Hematopoietic multipotent progenitor cell treated with erythropoietin and hydrocortisone succinate and interleukin-3 and kit ligand, for 15 days (in vitro differentiated cells): Measurements from ENCODE around the gene TMTC4.
"Not testable (repeated sequence)": the region's sequence is repeated elsewhere in the genome, so short reads cannot be mapped to it uniquely, and the experiment has no call there.

Source experiments
- DNase-seq: peaks from one replicate; pipeline ENCODE4 v3.0.0-alpha.2; 2015; ENCODE audit warnings: low spot score

Gene TMTC4

GRCh38 chr13:100674572-100674871, at the start of gene TMTC4:
Gene TMTC4, minus strand, starts transcription at chr13:100674795. Its CDS starts 4,433 bp downstream, at chr13:100670362.
- DNase-seq: no peak

- DNase-seq: no peak
These were observed 47.9 kb upstream of the TMTC4 start for GRCh38 chr13:100722517-100722916.

GRCh38 chr13:100721885-100722512, 47.4 kb upstream of the TMTC4 start:
- peak; percentile 39 for DNase-seq

GRCh38 chr13:100715604-100716003, 41.0 kb upstream of the TMTC4 start:
- DNase-seq: no peak

DNA sequence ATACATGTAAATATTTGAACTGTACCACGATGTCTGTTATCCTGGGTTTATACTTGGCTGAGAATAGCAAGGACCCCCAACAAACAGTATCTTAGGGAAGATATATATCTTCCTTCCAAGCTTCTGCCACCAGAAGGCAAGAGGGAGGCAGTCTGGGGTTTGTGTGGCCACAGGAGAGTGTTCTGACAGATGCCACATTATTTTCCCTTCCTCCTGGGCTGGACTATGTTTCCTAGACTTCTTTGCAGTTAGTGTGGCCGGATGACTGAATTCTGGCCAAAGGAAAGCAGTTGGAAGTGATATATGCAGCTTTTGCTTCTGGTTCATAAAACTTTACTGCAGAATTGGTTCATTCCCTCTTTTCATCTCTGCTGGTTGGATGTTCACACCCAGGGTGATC, 39.9 kb upstream of the TMTC4 start:
- no peak for DNase-seq

GRCh38 chr13:100710176-100710575, 35.6 kb upstream of the TMTC4 start:
- no peak for DNase-seq

- DNase-seq: no peak
These were observed 33.5 kb upstream of the TMTC4 start for GRCh38 chr13:100707818-100708740.

- not testable (repeated sequence) for DNase-seq
These were observed 23.7 kb upstream of the TMTC4 start for GRCh38 chr13:100698331-100698730.

GRCh38 chr13:100695509-100695773, 20.8 kb upstream of the TMTC4 start:
- DNase-seq: no peak

DNA sequence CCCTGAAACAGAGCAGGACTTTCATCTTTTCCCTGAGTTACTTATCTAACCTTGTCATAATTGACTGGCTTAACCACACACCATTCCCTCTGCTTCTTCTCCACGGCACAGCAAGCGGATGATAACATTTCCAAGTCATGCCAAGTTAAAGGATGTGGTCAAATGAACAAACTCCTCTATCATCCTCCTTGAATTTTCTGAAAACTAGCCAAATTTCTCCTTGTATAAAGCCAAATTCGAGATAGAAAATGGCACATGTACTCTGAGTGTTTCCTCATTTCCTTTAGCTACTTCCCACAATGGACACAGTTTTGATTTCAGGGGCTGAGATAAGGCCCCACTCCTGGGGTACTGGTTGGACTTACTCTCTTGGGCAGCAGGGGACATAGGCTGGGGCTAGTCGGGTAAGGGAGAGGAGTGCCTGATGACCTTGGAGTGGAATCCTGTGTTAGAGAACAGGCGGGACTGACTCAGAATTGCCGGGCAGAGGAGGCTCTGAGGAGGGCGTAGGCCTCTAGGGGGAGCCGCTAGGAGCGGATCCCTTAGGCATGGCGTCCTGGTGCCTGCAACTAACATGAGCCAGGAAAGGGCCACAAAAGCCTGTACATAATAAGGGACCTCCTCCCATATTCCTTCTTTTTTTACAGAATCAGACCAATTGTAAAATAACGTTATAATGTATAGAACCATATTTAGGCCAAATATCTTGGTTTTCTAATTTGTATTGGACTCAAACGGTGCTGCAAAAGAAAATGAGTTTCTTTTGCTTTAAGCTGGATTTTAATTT, 20.3 kb upstream of the TMTC4 start:
- no peak for DNase-seq

- DNase-seq: no peak
These were observed 14.6 kb upstream of the TMTC4 start for GRCh38 chr13:100689191-100689590.

- DNase-seq: no peak
These were observed 5.5 kb upstream of the TMTC4 start for GRCh38 chr13:100680131-100680530.

DNA sequence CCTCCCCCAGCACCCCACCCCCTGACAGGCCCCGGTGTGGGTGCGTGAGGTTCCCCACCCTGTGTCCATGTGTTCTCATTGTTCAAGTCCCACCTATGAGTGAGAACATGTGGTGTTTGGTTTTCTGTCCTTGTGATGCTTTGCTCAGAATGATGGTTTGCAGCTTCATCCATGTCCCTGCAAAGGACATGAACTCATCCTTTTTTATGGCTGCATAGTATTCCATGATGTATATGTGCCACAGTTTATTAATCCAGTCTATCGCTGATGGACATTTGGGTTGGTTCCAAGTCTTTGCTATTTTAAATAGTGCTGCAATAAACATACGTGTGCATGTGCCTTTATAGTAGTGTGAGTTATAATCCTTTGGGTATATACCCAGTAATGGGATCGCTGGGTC, 2.5 kb upstream of the TMTC4 start:
- DNase-seq: not testable (repeated sequence)

- DNase-seq: no peak
These were observed 1.1 kb upstream of the TMTC4 start for GRCh38 chr13:100675661-100676129.

- DNase-seq: peak; percentile 94
These were observed 471 bp upstream of the TMTC4 start for GRCh38 chr13:100674872-100675660.

DNA sequence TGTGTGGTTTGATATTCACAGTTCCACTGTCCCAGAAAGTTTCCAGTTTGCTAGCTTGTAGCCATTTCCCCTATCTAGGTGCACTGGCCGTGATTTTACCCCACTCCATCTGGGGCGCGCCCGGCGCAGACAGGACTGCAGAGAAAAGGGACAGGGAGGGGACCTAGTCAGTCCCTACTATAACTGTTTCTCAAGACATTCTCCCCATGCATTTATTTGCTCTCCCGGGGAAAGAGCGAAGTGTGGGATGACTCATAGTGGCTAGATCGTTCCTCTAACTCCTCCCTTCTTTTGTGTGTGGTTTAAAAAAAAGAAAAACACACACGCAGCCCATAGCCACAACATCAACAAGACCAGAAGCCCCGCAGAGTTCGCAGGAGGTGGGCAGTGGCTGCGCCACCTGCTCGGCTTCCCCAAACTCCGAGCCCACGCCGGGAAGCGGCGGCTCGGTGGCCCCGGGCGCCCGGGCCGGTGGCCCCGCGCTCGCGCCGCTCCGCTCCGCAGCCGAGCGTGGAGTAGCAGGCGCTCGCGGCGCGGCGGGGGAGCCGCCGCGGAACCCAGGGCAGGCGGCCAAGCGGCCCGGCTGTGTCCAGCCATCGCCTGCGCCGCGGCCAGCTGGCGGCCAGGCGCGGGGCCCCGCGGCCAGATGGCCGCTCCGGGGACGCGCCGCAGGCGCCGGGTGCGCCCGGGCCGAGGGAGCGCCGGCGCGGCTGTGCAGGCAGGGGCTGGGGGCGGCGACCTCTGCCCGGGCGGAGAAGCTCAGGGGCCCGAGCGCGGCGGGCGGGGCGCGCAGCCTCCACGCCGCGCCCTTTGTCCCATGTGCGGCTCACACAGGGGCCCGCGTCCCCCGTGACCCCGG, 653 bp downstream of the TMTC4 start:
- DNase-seq: peak; percentile 3

DNA sequence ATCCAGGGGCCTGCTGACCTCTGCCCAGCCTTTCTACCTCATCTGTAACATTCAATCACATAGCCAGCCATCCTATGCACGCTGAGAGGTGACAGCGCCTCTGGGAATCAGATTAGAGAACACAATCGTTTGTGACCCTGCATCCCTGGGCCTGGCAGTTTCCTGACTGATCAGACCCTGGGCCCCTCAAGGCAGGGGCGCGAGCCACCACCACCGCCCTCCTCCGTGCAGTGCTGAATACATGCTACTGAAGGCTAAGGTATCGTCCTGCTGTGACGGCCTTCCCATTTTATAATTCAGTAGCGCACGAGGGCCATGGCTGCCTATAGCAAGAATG, 1.3 kb downstream of the TMTC4 start:
- DNase-seq: no peak

- DNase-seq: no peak
These were observed 3.0 kb downstream of the TMTC4 start for GRCh38 chr13:100671389-100672182.

DNA sequence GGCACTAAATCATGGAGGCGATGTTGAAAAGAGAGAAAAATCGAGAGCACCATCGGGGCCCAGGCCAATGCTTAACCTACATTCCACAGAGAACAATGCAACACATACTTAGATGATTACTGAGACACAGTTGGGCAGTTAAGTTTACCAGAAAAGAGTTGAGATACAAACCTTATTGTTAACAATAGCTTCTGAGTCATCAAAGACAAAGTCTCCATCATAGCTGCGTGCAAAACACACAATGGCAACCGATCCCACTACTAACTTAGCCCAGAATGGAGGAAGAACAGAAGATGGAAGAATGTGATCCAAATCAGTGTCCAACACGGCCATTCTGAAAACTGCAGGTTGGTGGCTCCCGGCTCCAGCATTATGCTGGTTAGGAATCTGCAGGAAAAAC, 6.2 kb downstream of the TMTC4 start:
- no peak for DNase-seq

GRCh38 chr13:100667894-100668293, 6.7 kb downstream of the TMTC4 start:
- DNase-seq: no peak
